Activated CD4-positive, alpha-beta memory T cell treated with anti-CD3 and anti-CD28 coated beads for 36 hours (primary cell): ENCODE results near the gene NAV2. TPM values are rescaled to one million over a fixed set of nuclear protein-coding genes. Genes with fewer than 3 reads are reported as not detected.
"Not testable (repeated sequence)": the region's sequence is repeated elsewhere in the genome, so short reads cannot be mapped to it uniquely, and the experiment has no call there.

Experiments
- CTCF ChIA-PET: fragments of 350-600 bp; sonication (Branson Sonifier 250); formaldehyde crosslinking; loops from one replicate; lab custom pipeline; 2021; ENCODE audit warnings: antibody characterized with exemption, inconsistent platforms; lab: Charles Lee
- POLR2A ChIA-PET: fragments of 350-600 bp; sonication (Branson Sonifier 250); formaldehyde crosslinking; loops from one replicate; lab custom pipeline; 2021; ENCODE audit warnings: antibody characterized with exemption; lab: Charles Lee
- DNase-seq: peaks from one replicate; pipeline ENCODE4 v3.0.0-alpha.2; 2020
- H3K27ac Mint-ChIP-seq: one replicate; pipeline ENCODE4 v1.8.0; 2021; ENCODE audit warnings: mixed read lengths
- H3K27me3 Mint-ChIP-seq: one replicate; pipeline ENCODE4 v1.8.0; 2021; ENCODE audit warnings: mixed read lengths
- H3K36me3 Mint-ChIP-seq: one replicate; pipeline ENCODE4 v1.8.0; 2021; ENCODE audit warnings: mixed read lengths
- H3K4me1 Mint-ChIP-seq: one replicate; pipeline ENCODE4 v1.8.0; 2021; ENCODE audit warnings: low read depth, mixed read lengths
- H3K4me3 Mint-ChIP-seq: one replicate; pipeline ENCODE4 v1.8.0; 2021; ENCODE audit warnings: mild to moderate bottlenecking, mixed read lengths
- H3K9me3 Mint-ChIP-seq: one replicate; pipeline ENCODE4 v1.8.0; 2021; ENCODE audit warnings: mixed read lengths
- intact Hi-C: fragments of 100-400 bp; cut with micrococcal nuclease; formaldehyde crosslinking; loops from one replicate; pipeline ENCODE4 v1.15.1; 2023
- total RNA-seq, 2 experiments: library from RNA; stranded (reverse); gene quantifications; one replicate each; pipeline ENCODE4 v1.2.3, GENCODE V29; 2021

Gene NAV2
- total RNA-seq, 2 experiments from 2014 or later: 0.75 to 0.86 TPM

DNA sequence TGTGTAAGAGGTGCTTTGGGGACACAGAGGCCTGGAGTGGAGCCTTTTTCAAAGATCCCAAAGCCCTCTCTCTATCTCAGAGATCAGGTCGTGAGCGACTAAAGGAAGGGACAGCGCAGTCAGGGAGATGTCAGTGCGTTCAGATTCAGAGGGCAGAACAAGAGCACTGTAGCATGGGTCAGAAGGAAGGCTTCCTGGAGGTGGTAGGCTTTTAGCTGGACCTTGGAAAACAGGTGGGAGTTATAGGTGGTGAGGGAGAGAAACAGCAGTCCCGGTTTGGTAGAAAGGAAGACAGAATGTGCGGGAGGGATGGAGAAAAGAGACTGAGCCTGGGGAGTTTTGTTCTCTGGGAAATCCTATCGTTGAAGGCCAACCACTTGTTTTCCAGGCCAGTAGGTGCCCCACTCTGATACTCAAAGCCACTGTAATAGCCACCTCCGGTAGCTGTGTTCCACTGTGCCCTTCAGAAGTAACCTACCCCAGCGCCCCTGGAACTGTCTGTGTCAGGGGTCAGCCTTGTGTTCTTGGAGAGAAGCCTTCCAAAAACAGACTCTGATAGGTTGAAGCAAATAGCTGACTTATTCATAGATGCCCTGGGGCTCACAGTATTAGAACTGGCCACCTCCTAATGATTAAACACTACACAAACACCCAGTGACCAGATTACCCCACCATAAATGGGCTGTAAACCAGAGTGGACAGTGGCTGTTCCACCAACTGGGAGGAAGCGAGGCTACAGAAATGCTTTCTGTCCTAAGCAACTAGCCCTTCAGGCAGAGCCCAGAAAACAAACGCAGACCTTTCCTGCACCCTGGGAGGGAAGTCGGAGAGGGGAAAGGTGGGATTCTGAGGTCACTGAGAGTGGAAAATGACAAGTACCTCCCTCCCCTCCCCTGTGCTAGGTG, 289.9 kb downstream of the NAV2 start:
- Mint-ChIP-seq H3K27ac (no peak overlapping the region), H3K9me3 (no peaks in the 10 kb centered on the region), H3K4me1 (no peaks in the 10 kb centered on the region), H3K4me3 (no peak overlapping the region), H3K27me3 (peaks cover 2% of the 10 kb centered on the region), H3K36me3 (no peaks in the 10 kb centered on the region)
- POLR2A ChIA-PET: no interaction called here
- intact Hi-C loops: no loop called here
- no peak for DNase-seq
- CTCF ChIA-PET: no interaction called here

DNA sequence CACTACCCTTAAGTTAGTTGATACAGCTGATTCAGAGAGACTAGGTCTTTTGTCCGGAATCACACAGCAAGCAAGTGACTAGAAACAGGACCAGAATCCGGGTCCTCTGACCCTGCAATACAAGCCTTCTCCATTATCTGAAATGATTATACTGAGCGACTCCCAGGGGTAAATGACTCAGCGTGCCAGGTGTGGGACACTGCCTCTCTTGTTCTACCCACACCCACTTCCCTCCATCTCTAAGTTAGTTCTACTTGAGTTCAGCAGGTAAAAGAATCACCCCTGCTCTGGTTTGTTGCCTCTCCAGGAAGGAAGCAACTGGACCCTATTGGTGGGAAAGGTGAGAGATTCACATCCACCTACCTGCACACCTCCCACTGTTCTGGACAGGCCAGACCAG, 290.7 kb downstream of the NAV2 start:
- no peak overlapping the region for H3K27ac Mint-ChIP-seq
- H3K4me3 Mint-ChIP-seq: no peak overlapping the region
- CTCF ChIA-PET: no interaction called here
- intact Hi-C loops: no loop called here
- H3K36me3 Mint-ChIP-seq: no peaks in the 10 kb centered on the region
- peaks cover 2% of the 10 kb centered on the region for H3K27me3 Mint-ChIP-seq
- no peaks in the 10 kb centered on the region for H3K9me3 Mint-ChIP-seq
- no peaks in the 10 kb centered on the region for H3K4me1 Mint-ChIP-seq
- DNase-seq: no peak
- POLR2A ChIA-PET: no interaction called here

DNA sequence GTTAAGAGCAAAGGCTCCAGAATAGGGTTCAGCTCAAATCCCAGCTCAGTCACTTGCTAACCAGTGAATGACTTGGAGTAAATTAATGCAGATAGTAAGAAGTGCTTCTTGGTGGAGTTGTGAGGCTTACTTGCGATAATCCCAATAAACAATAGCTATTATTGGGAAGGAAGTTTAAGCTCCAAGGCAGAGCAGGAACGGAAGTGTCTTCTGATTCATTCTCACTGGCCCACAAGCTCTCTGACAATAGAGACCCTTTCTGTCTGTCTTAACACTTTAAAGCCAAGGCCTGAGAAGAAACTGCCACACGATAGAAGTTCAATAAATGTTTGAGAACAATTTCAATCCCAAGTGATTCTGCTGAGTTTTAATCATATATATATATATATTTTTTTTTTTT, 292.2 kb downstream of the NAV2 start:
- no peak for DNase-seq
- CTCF ChIA-PET: interaction anchor here (0.8 kb wide), 1 partner anchor 54 kb away, joined by 4 read pairs; no protein-coding TSS in a partner anchor
- no peaks in the 10 kb centered on the region for H3K4me1 Mint-ChIP-seq
- H3K9me3 Mint-ChIP-seq: no peaks in the 10 kb centered on the region
- POLR2A ChIA-PET: no interaction called here
- no peak overlapping the region for H3K4me3 Mint-ChIP-seq
- peaks cover 2% of the 10 kb centered on the region for H3K27me3 Mint-ChIP-seq
- H3K36me3 Mint-ChIP-seq: no peaks in the 10 kb centered on the region
- no peak overlapping the region for H3K27ac Mint-ChIP-seq
- intact Hi-C loops: no loop called here

DNA sequence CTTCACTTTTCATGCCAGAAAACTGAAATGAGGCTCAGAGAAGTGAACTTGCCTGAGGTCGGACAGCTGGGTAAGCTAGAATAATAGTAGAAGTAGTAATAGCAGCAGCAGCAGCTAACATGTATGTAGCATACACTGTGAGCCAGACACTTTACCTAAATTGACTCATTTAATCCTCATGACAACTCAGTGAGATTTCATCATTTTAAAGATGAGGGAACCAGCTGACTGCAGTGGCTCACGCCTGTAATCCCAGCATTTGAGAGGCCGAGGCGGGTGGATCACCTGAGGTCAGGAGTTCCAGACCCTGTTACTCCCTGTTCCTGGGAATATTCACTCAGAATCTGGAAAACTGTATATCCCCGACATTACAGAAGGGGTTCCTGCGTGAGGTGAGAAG, 293.1 kb downstream of the NAV2 start:
- Mint-ChIP-seq H3K4me3 (no peak overlapping the region), H3K4me1 (no peaks in the 10 kb centered on the region), H3K36me3 (no peaks in the 10 kb centered on the region), H3K27ac (no peak overlapping the region), H3K27me3 (no peaks in the 10 kb centered on the region), H3K9me3 (no peaks in the 10 kb centered on the region)
- CTCF ChIA-PET: no interaction called here
- DNase-seq: no peak
- POLR2A ChIA-PET: no interaction called here
- intact Hi-C loops: no loop called here

DNA sequence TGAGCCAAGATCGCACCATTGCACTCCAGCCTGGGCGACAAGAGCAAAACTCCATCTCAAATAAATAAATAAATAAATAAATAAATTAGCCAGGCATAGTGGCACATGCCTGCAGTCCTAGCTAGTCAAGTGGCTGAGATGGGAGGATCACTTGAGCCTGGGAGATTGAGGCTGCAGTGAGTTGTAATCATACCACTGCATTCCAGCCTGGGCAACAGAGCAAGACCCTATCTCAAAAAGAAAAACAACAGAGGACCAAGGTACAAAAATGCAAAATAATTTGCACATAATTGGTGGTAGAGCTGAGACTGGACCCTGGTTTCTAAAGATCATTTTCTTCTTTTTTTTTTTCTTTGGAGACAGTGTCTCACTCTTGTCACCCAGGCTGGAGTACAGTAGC, 294.0 kb downstream of the NAV2 start:
- H3K9me3 Mint-ChIP-seq, H3K27me3 Mint-ChIP-seq, DNase-seq, H3K4me3 Mint-ChIP-seq, intact Hi-C loops, H3K36me3 Mint-ChIP-seq, H3K4me1 Mint-ChIP-seq, CTCF ChIA-PET, H3K27ac Mint-ChIP-seq, POLR2A ChIA-PET: not testable (repeated sequence)

DNA sequence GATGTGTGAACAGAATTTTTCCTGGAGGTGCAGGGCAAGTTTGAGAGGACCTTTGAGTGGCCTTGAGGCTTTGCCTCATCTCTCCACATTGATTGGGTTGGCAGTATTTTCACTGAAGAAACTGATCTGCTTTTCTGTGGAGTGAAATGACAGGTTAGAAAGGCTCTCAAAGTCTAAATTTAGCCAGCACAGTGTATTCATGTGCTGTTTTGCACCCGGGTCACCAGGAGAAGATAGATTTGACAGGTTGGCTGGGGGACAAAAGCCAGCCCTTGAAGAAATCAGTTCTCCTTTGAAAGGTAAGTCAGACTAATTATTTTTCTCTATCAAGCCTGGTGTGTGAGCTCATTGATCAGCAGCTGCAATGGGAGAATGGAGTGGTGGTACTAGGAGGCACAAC, 294.7 kb downstream of the NAV2 start:
- no peaks in the 10 kb centered on the region for H3K9me3 Mint-ChIP-seq
- ChIA-PET POLR2A (no interaction called here), CTCF (no interaction called here)
- no peaks in the 10 kb centered on the region for H3K36me3 Mint-ChIP-seq
- H3K27me3 Mint-ChIP-seq: no peaks in the 10 kb centered on the region
- H3K4me3 Mint-ChIP-seq: no peak overlapping the region
- intact Hi-C loops: no loop called here
- H3K27ac Mint-ChIP-seq: no peak overlapping the region
- no peaks in the 10 kb centered on the region for H3K4me1 Mint-ChIP-seq
- DNase-seq: no peak

DNA sequence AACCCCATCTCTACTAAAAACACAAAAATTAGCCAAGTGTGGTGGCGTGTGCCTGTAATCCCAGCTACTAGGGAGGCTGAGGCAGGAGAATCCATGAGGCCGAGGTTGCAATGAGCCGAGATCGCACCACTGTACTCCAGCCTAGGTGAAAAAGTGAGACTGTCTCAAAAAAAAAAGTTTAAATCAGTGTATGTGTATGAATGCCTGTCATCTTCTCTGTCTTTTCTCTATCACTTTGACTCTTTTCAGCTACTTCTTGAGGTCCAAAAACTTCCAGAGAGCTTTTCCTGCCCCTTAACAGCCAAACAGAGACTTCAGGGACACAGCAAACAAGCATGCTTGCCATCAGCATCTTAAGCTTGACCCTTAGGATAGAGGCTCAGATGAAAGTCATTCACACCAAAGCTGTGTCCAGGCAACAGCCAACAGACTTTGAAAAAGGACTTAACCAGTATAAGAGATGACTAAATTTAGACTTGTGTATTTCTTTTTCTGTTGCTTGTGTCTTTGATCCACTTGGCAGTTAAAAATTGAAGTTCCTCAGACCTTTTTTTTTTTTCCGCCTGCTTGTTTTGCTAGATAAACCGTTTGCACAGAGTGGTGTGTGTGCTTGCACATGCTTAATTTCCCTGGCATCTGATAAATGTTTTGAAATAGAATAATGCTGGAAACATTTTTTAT, 295.7 kb downstream of the NAV2 start:
- no peak for DNase-seq
- CTCF ChIA-PET: no interaction called here

DNA sequence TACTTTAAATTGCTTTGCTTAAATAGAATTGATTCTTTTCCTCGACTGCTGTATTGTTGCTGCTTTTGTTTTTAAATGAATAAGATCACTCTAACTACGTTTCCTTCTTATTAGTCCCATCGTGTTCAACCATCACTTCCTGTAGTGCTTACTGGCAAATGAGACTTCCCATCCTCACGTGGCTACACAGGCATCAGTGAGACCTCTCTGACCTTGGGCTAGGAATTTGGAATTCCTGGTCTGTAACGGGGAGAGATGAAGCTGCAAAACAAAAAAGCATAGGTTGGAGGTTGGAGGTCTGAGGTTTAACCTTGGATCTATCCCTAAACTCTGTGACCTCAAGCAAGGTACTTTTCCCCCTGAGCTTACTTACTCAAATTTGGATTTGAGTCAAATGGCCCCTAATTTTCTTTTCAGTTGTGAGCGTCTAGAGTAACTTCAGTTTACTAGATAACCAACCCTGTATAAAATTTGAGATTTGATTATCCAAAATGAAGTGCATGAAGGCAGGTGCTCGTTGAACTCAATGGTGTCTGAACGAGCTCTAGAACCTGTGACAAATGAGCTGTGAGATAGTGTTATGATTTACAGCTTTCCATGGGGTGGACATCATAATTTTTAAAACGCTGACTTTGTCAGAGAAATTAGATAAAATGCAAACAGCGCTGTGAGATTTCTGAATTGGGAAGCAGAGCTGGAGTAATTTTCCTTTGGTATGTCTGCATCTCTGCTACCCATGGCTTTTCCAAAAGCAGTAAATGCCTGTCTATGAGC, 296.4 kb downstream of the NAV2 start:
- Mint-ChIP-seq H3K9me3 (no peaks in the 10 kb centered on the region), H3K36me3 (no peaks in the 10 kb centered on the region), H3K27me3 (peaks cover under 1% of the 10 kb centered on the region), H3K27ac (no peak overlapping the region), H3K4me1 (no peaks in the 10 kb centered on the region), H3K4me3 (no peak overlapping the region)
- CTCF ChIA-PET: no interaction called here
- no peak for DNase-seq
- intact Hi-C loops: no loop called here
- POLR2A ChIA-PET: no interaction called here

More for the DNA sequence above, 295.7 kb downstream of the NAV2 start:
- no peak overlapping the region for H3K27ac Mint-ChIP-seq
- no peaks in the 10 kb centered on the region for H3K4me1 Mint-ChIP-seq
- no peaks in the 10 kb centered on the region for H3K9me3 Mint-ChIP-seq
- no peak overlapping the region for H3K4me3 Mint-ChIP-seq
- POLR2A ChIA-PET: no interaction called here
- H3K27me3 Mint-ChIP-seq: no peaks in the 10 kb centered on the region
- intact Hi-C loops: no loop called here
- no peaks in the 10 kb centered on the region for H3K36me3 Mint-ChIP-seq

DNA sequence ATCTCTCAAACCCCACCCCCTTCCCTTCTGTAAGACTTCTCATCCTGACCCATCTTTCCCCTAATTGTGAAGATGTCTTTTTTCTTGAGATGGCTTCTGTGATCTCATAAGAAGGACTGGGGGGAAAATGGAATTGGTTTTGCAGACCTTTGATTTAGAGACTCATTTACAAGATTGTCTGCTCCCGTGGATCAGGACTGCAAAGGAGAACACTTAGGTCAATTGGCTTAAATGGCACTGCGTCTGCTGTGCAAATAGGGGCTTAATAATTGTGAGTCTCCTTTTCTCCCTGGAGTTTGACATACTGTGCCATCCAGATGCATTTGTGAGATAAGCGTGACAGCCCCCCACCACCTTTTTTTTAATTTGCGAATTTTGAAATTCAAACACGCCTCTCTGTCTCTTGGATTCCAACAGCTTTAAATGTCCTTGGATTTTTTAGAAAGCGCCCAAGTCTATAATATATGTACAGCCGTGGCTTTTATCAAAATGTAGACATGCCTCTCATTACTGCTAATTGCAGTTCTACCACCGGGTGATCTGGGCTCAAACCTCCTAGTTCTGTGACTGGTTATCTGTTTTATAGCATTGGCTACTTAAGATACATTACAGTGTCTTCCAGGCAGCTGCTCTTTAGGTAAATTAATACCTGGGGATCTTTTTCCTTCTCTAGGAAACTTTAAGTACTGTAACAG, 297.7 kb downstream of the NAV2 start:
- no peak for DNase-seq
- Mint-ChIP-seq H3K4me3 (no peak overlapping the region), H3K4me1 (no peaks in the 10 kb centered on the region), H3K36me3 (no peaks in the 10 kb centered on the region), H3K9me3 (no peaks in the 10 kb centered on the region), H3K27me3 (peaks cover 5% of the 10 kb centered on the region), H3K27ac (no peak overlapping the region)
- POLR2A ChIA-PET: no interaction called here
- CTCF ChIA-PET: no interaction called here
- intact Hi-C loops: no loop called here

DNA sequence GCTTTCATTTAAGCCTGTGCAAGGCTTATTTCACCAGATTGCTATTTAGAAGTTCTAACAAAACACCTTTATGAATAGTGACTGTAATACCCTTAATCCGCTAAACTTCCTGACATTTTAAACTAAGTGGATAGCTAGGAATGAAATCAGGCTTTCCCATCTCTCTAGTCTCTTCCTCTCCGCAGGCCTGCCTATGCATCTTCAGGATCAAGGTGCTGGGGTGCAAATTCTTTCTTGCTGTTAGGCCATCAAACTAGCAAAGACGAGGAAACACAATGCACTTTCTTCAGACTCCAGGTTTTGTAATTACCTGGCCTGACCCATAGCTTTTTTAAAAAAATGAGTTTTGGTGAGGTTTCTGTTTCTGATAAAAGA, 298.2 kb downstream of the NAV2 start:
- intact Hi-C loops: no loop called here
- ChIA-PET POLR2A (no interaction called here), CTCF (no interaction called here)
- no peak for DNase-seq
- Mint-ChIP-seq H3K4me3 (no peak overlapping the region), H3K36me3 (no peaks in the 10 kb centered on the region), H3K27ac (no peak overlapping the region), H3K4me1 (no peaks in the 10 kb centered on the region), H3K27me3 (peaks cover 5% of the 10 kb centered on the region), H3K9me3 (no peaks in the 10 kb centered on the region)

DNA sequence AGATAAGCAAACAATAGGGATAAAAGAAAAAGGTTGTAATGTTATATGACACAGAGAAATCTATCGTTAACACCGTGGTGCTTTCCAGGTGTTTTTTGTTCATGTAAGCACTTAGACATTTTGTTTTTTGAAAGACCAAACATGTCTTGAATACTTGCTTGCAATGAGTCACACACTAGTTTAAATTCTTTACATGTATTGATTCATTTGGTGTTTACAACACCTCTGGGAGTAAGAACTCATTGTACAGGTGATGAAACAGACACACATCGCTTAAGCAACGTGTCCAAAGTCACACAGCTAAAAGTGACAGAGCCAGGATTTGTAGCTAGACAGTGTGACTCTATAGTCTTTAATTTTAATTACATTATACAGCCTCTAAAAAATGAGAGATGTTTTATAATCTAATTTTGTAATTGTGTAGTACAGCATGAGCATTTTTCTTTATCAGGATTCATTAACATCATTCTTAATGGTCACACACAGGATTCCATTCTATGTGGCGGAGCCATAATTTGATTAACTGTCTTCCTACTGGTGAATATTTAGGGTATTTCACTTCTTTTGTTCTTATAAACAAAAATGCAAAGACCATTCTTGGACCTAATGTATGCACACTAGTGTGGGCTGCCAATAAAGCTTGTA, 298.8 kb downstream of the NAV2 start:
- intact Hi-C loops: no loop called here
- Mint-ChIP-seq H3K27ac (no peak overlapping the region), H3K27me3 (peaks cover 5% of the 10 kb centered on the region), H3K4me3 (no peak overlapping the region), H3K36me3 (no peaks in the 10 kb centered on the region), H3K9me3 (no peaks in the 10 kb centered on the region), H3K4me1 (no peaks in the 10 kb centered on the region)
- no peak for DNase-seq
- CTCF ChIA-PET: no interaction called here
- POLR2A ChIA-PET: no interaction called here
